HepG2 (cell line): ENCODE results near the gene SLC39A1. TPM values are rescaled to one million over a fixed set of nuclear protein-coding genes. Genes with fewer than 3 reads are reported as not detected.

Experiments used
- DNMT3B ChIP-seq: conservative IDR thresholded peaks from 2 replicates; pipeline ENCODE4 v1.6.1; 2016; ENCODE audit warnings: missing biosample characterization, control low read depth
- HNF4A ChIP-seq: sonication (generic); formaldehyde crosslinking; IDR thresholded peaks from 2 replicates; pipeline ENCODE4 v1.4.0; 2020; ENCODE audit warnings: missing genetic modification reagents
- JARID2 ChIP-seq: sonication (generic); formaldehyde crosslinking; IDR thresholded peaks from 2 replicates; pipeline ENCODE4 v1.8.1; 2023; ENCODE audit warnings: missing genetic modification reagents, inconsistent platforms; ENCODE audit not compliant: insufficient replicate concordance
- SATB2 ChIP-seq: sonication (generic); formaldehyde crosslinking; IDR thresholded peaks from 2 replicates; pipeline ENCODE4 v1.5.0; 2020; ENCODE audit warnings: missing genetic modification reagents
- ZBTB3 ChIP-seq: sonication (generic); formaldehyde crosslinking; IDR thresholded peaks from 2 replicates; pipeline ENCODE4 v1.4.0; 2020; ENCODE audit warnings: low read depth, mild to moderate bottlenecking, moderate library complexity, missing genetic modification reagents, borderline replicate concordance
- polyA plus RNA-seq, 8 experiments: library from polyadenylated mRNA; depleted of rRNA in 3 of 8; stranded (reverse) in 7 of 8; unstranded in 1 of 8; fragments of >200 nt; fragmentation: Illumina TruSeq in 4 of 8; extraction: Trizol in 4 of 8; gene quantifications; 2 replicates each; pipeline versions ENCODE4 v1.2.1 to v1.2.3, GENCODE V29; 2011 to 2016; ENCODE audit warnings: low read depth in 4 of 8, missing spikeins in 1 of 8, mixed read lengths in 1 of 8; ENCODE audit not compliant: insufficient read depth in 1 of 8
- total RNA-seq, 5 experiments: library from RNA; depleted of rRNA; stranded (reverse); fragments of >200 nt; fragmentation: Illumina TruSeq; extraction: Trizol; gene quantifications; 2 replicates each; pipeline ENCODE4 v1.2.3, GENCODE V29; 2016; ENCODE audit warnings: low read depth in 1 of 5
- TF ChIP-seq, protein P1 (sequence below): sonication (generic); formaldehyde crosslinking; IDR thresholded peaks from 2 replicates; pipeline ENCODE4 v1.5.0; 2020; ENCODE audit warnings: mild to moderate bottlenecking, missing genetic modification reagents
- TF ChIP-seq, protein P2 (sequence below): sonication (generic); formaldehyde crosslinking; IDR thresholded peaks from 2 replicates; pipeline ENCODE4 v1.8.0; 2022; ENCODE audit warnings: mild to moderate bottlenecking, missing genetic modification reagents; ENCODE audit not compliant: insufficient replicate concordance
- TF ChIP-seq, protein P3 (sequence below): sonication (generic); formaldehyde crosslinking; IDR thresholded peaks from 2 replicates; pipeline ENCODE4 v1.9.0; 2022; ENCODE audit warnings: low read depth, missing genetic modification reagents
- TF ChIP-seq, protein P4 (sequence below): IDR thresholded peaks from 2 replicates; pipeline ENCODE4 v1.6.1; 2016; ENCODE audit warnings: mild to moderate bottlenecking
- TF ChIP-seq, protein P5 (sequence below): sonication (generic); formaldehyde crosslinking; conservative IDR thresholded peaks from 2 replicates; pipeline ENCODE4 v1.4.0; 2020; ENCODE audit warnings: missing genetic modification reagents
- TF ChIP-seq, protein P6 (sequence below): sonication (generic); formaldehyde crosslinking; IDR thresholded peaks from 2 replicates; pipeline ENCODE4 v1.5.1; 2020; ENCODE audit warnings: mild to moderate bottlenecking, missing genetic modification reagents, borderline replicate concordance

Gene SLC39A1
- total and polyA plus RNA-seq, 2 of the 13 experiments (the other 11 are each of a cell fraction or from before 2014, with no cell fraction given): 71.2 to 78.4 TPM

DNA sequence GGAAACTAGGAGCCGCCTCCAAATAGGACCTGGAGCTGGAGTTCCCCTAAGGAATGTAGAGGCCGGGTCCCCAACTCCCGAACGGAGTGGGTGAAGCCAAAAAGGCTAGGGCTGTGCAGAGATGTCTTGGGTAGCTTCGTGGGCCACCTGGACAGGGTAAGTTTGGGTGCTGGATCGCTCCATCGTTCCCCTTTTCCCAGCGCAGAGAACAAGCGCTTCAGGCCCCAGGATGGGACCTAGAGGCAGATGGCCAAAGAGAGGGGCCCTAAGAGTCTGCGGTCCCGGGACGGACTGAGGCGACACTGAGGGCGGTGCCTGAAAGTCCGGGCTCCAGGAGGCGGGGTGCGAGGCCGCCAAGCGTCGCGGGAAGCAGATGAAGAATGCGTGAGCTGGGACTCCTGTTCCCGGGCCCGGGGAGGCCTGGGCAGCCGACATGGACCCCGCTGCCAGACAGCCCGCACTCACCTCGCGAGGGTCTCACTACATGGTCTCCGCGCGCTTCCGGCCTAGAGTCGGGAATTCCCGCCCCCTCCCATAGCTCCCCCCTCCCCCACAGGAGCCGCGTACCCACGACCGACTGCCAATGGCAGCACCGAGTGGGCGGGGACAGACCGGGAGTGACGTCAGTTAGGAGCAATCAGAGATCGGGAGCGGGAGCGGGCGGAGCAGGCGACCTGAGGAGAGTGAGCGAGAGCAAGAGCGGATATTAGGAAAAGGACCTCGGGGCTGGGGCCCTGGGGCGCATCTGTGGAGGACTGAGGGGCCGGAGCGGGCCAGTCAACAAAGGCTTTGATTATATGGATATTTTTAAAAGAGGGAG is at the start of gene SLC39A1 (continued):
- TF ChIP-seq JARID2 (no peak), ZBTB3 (CRISPR knock-in tag) (no peak), DNMT3B (CRISPR knock-in tag) (no peak), HNF4A (CRISPR knock-in tag) (no peak), SATB2 (CRISPR knock-in tag) (0 out of 2 replicates have a peak, but pooled peaks have one; percentile 67)
- TF ChIP-seq, protein P1, sequence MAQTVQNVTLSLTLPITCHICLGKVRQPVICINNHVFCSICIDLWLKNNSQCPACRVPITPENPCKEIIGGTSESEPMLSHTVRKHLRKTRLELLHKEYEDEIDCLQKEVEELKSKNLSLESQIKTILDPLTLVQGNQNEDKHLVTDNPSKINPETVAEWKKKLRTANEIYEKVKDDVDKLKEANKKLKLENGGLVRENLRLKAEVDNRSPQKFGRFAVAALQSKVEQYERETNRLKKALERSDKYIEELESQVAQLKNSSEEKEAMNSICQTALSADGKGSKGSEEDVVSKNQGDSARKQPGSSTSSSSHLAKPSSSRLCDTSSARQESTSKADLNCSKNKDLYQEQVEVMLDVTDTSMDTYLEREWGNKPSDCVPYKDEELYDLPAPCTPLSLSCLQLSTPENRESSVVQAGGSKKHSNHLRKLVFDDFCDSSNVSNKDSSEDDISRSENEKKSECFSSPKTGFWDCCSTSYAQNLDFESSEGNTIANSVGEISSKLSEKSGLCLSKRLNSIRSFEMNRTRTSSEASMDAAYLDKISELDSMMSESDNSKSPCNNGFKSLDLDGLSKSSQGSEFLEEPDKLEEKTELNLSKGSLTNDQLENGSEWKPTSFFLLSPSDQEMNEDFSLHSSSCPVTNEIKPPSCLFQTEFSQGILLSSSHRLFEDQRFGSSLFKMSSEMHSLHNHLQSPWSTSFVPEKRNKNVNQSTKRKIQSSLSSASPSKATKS (CRISPR knock-in tag): no peak
- TF ChIP-seq, protein P2, sequence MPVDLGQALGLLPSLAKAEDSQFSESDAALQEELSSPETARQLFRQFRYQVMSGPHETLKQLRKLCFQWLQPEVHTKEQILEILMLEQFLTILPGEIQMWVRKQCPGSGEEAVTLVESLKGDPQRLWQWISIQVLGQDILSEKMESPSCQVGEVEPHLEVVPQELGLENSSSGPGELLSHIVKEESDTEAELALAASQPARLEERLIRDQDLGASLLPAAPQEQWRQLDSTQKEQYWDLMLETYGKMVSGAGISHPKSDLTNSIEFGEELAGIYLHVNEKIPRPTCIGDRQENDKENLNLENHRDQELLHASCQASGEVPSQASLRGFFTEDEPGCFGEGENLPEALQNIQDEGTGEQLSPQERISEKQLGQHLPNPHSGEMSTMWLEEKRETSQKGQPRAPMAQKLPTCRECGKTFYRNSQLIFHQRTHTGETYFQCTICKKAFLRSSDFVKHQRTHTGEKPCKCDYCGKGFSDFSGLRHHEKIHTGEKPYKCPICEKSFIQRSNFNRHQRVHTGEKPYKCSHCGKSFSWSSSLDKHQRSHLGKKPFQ (CRISPR knock-in tag): no peak
- TF ChIP-seq, protein P3, sequence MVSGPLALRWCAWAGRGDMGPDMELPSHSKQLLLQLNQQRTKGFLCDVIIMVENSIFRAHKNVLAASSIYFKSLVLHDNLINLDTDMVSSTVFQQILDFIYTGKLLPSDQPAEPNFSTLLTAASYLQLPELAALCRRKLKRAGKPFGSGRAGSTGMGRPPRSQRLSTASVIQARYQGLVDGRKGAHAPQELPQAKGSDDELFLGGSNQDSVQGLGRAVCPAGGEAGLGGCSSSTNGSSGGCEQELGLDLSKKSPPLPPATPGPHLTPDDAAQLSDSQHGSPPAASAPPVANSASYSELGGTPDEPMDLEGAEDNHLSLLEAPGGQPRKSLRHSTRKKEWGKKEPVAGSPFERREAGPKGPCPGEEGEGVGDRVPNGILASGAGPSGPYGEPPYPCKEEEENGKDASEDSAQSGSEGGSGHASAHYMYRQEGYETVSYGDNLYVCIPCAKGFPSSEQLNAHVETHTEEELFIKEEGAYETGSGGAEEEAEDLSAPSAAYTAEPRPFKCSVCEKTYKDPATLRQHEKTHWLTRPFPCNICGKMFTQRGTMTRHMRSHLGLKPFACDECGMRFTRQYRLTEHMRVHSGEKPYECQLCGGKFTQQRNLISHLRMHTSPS (CRISPR knock-in tag): no peak
- TF ChIP-seq, protein P4, sequence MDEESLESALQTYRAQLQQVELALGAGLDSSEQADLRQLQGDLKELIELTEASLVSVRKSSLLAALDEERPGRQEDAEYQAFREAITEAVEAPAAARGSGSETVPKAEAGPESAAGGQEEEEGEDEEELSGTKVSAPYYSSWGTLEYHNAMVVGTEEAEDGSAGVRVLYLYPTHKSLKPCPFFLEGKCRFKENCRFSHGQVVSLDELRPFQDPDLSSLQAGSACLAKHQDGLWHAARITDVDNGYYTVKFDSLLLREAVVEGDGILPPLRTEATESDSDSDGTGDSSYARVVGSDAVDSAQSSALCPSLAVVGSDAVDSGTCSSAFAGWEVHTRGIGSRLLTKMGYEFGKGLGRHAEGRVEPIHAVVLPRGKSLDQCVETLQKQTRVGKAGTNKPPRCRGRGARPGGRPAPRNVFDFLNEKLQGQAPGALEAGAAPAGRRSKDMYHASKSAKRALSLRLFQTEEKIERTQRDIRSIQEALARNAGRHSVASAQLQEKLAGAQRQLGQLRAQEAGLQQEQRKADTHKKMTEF (CRISPR knock-in tag): no peak
- TF ChIP-seq, protein P5, sequence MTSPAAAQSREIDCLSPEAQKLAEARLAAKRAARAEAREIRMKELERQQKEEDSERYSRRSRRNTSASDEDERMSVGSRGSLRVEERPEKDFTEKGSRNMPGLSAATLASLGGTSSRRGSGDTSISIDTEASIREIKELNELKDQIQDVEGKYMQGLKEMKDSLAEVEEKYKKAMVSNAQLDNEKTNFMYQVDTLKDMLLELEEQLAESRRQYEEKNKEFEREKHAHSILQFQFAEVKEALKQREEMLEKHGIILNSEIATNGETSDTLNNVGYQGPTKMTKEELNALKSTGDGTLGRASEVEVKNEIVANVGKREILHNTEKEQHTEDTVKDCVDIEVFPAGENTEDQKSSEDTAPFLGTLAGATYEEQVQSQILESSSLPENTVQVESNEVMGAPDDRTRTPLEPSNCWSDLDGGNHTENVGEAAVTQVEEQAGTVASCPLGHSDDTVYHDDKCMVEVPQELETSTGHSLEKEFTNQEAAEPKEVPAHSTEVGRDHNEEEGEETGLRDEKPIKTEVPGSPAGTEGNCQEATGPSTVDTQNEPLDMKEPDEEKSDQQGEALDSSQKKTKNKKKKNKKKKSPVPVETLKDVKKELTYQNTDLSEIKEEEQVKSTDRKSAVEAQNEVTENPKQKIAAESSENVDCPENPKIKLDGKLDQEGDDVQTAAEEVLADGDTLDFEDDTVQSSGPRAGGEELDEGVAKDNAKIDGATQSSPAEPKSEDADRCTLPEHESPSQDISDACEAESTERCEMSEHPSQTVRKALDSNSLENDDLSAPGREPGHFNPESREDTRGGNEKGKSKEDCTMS (CRISPR knock-in tag): no peak
- TF ChIP-seq, protein P6, sequence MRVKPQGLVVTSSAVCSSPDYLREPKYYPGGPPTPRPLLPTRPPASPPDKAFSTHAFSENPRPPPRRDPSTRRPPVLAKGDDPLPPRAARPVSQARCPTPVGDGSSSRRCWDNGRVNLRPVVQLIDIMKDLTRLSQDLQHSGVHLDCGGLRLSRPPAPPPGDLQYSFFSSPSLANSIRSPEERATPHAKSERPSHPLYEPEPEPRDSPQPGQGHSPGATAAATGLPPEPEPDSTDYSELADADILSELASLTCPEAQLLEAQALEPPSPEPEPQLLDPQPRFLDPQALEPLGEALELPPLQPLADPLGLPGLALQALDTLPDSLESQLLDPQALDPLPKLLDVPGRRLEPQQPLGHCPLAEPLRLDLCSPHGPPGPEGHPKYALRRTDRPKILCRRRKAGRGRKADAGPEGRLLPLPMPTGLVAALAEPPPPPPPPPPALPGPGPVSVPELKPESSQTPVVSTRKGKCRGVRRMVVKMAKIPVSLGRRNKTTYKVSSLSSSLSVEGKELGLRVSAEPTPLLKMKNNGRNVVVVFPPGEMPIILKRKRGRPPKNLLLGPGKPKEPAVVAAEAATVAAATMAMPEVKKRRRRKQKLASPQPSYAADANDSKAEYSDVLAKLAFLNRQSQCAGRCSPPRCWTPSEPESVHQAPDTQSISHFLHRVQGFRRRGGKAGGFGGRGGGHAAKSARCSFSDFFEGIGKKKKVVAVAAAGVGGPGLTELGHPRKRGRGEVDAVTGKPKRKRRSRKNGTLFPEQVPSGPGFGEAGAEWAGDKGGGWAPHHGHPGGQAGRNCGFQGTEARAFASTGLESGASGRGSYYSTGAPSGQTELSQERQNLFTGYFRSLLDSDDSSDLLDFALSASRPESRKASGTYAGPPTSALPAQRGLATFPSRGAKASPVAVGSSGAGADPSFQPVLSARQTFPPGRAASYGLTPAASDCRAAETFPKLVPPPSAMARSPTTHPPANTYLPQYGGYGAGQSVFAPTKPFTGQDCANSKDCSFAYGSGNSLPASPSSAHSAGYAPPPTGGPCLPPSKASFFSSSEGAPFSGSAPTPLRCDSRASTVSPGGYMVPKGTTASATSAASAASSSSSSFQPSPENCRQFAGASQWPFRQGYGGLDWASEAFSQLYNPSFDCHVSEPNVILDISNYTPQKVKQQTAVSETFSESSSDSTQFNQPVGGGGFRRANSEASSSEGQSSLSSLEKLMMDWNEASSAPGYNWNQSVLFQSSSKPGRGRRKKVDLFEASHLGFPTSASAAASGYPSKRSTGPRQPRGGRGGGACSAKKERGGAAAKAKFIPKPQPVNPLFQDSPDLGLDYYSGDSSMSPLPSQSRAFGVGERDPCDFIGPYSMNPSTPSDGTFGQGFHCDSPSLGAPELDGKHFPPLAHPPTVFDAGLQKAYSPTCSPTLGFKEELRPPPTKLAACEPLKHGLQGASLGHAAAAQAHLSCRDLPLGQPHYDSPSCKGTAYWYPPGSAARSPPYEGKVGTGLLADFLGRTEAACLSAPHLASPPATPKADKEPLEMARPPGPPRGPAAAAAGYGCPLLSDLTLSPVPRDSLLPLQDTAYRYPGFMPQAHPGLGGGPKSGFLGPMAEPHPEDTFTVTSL (CRISPR knock-in tag): no peak
